Measurements from ENCODE around the gene ASIC4. TPM values are rescaled to one million over a fixed set of nuclear protein-coding genes. Genes with fewer than 3 reads are reported as not detected.

Gene ASIC4
- not detected for total RNA-seq

GRCh38 chr2:219514196-219514761 is at the start of gene ASIC4:
Gene ASIC4 (plus strand): TSS chr2:219514482. CDS start chr2:219514725, 243 bp downstream.
- CTCF ChIA-PET, result no interaction called here

GRCh38 chr2:219465659-219466561 is 48.4 kb upstream of the ASIC4 start:
- CTCF ChIA-PET, result no interaction called here
- POLR2A ChIA-PET, result no interaction called here

More at GRCh38 chr2:219514196-219514761, at the start of gene ASIC4:
- POLR2A ChIA-PET, result no interaction called here

- ChIA-PET CTCF (interaction anchor here (0.9 to 1.9 kb wide), 4 partner anchors 9 to 63 kb away, joined by 3 to 5 read pairs (median 4); no protein-coding TSS in a partner anchor), POLR2A (no interaction called here)
Observed at GRCh38 chr2:219466816-219467735, 47.2 kb upstream of the ASIC4 start.

DNA sequence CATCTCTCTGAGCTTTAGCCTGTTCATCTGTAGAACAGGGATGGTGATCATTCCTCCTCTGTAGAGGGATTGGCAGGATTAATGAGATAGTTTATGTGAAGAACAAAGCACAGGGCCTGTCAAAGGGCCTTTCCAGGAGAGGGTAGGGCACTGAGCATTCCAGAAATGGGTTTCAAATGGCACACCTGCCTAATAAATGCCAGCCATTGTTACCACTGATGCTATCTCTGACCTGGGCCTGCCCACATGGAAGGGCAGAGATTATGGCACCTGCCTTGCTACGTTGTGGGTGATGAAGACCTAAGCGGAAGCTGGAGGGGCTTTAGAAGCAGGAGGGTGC is 46.6 kb upstream of the ASIC4 start:
- ChIA-PET POLR2A (no interaction called here), CTCF (interaction anchor here (0.9 to 1.9 kb wide), 4 partner anchors 8 to 62 kb away, joined by 3 to 5 read pairs (median 4); no protein-coding TSS in a partner anchor)

GRCh38 chr2:219468410-219469185 is 45.7 kb upstream of the ASIC4 start:
- POLR2A ChIA-PET, result interaction anchor here (0.5 kb wide), 1 partner anchor 101 kb away, joined by 3 read pairs; no protein-coding TSS in a partner anchor
- CTCF ChIA-PET, result interaction anchor here (1.1 to 1.9 kb wide), 4 partner anchors 41 to 72 kb away, joined by 3 to 5 read pairs (median 4); no protein-coding TSS in a partner anchor

- POLR2A ChIA-PET, result no interaction called here
Observed at GRCh38 chr2:219469186-219469724, 45.0 kb upstream of the ASIC4 start.

DNA sequence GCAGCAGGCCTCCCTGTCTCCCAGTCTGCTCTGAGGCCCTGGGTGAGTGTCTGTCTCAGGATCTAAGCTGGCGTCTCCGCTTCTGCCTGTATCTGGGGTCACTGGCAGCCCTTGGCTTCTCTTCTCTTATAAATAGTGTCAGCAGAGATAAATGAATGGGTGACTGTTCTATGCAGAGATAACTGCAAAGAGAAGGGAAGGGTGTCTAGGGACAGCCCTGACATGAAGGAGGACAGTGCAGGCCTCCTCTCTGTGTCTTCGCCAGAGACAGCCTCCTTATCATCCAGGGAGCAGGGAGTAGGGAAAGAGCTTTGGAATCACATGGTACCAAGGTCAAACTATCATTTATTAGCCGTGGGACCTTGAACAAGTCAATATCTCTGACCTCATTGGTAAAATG is 43.9 kb upstream of the ASIC4 start:
- CTCF ChIA-PET, result interaction anchor here (0.8 to 1.5 kb wide), 3 partner anchors 11 to 59 kb away, joined by 3 to 5 read pairs (median 4); a partner anchor contains a TSS
- POLR2A ChIA-PET, result no interaction called here

More at GRCh38 chr2:219469186-219469724, 45.0 kb upstream of the ASIC4 start:
- CTCF ChIA-PET, result interaction anchor here (1.5 to 1.9 kb wide), 2 partner anchors 59 to 61 kb away, joined by 5 read pairs; no protein-coding TSS in a partner anchor

- ChIA-PET CTCF (interaction anchor here (1.2 to 1.9 kb wide), 3 partner anchors 12 to 23 kb away, joined by 3 to 7 read pairs (median 4); a partner anchor contains a TSS), POLR2A (no interaction called here)
Observed at GRCh38 chr2:219471476-219472371, 42.6 kb upstream of the ASIC4 start.

DNA sequence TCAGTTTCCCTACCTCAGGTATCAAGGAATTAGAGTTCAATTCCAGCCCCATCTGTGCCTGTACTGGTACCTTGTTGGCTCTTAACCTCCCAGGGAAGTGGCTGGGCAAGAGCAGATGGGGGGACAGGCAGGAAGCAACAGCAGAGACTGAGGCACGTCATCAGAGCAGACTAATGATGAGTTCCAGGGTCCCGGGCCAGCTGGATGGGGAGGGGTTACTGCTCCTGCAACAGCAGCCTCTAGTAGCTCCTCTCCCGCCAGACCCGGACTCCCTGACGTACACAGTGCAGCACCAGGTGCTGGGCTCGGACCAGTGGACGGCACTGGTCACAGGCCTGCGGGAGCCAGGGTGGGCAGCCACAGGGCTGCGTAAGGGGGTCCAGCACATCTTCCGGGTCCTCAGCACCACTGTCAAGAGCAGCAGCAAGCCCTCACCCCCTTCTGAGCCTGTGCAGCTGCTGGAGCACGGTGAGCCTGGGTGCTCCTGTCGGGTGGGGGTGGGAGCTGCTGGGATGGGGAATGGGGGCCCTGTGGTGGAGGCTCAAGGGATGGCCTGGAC is 41.6 kb upstream of the ASIC4 start:
- ChIA-PET CTCF (interaction anchor here (1.2 to 1.9 kb wide), 3 partner anchors 11 to 57 kb away, joined by 3 to 7 read pairs (median 4); no protein-coding TSS in a partner anchor), POLR2A (no interaction called here)

- ChIA-PET CTCF (interaction anchor here (0.7 to 1.5 kb wide), 2 partner anchors 56 to 980 kb away, joined by 3 to 4 read pairs; no protein-coding TSS in a partner anchor), POLR2A (no interaction called here)
Observed at GRCh38 chr2:219473511-219473910, 40.8 kb upstream of the ASIC4 start.

DNA sequence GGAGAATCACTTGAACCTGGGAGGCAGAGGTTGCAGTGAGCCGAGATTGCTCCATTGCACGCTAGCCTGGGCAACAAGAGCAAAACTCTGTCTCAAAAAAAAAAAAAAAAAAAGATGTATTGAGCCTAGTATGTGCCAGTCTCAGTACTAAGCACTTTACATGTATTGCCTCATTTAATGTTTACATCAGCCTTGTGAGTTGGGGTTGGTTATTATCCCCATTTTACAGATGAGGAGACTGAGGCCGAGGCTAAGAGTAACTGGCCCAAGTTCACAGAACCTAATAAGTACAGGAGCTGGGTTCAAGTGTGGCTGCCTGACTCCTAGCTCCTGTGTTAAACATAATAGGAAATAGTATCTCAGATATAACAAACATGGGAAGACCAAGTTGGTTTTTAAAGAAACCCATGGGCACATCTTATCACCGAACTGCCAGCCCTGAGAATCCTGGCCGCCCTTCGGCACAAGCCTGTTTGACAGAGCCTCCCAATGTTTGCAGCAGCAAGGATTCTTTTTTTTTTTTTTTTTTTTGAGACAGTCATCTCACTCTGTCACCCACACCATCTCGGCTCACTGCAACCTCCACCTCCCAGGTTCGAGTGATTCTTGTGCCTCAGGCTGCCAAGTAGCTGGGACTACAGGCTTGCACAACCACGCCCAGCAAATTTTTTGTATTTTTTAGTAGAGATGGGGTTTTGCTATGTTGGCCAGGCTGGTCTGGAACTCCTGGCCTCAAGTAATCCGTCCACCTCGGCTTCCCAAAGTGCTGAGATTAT is 39.8 kb upstream of the ASIC4 start:
- ChIA-PET POLR2A (no interaction called here), CTCF (interaction anchor here (0.6 to 0.7 kb wide), 4 partner anchors 45 to 981 kb away, joined by 3 read pairs; no protein-coding TSS in a partner anchor)

DNA sequence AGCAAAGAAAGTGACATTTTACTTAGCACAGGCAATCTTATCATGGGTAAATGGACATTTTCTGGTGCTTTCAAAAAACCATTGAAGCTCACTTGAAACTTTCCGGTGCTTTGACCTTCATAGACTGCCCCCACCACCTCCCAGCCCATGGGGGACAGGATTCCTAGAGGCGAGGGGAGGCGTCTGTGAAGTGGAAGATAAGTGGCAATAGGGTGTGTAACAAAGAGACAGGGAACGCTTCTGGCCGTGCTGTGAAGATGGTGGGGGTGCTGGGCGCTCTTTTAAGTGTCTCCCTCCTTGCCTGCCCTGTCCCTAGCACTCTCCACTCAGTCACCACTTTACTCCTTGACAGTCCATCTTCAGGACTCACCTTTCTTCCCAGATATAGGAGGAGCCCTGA is 39.0 kb upstream of the ASIC4 start:
- ChIA-PET CTCF (interaction anchor here (1.4 to 2.0 kb wide), 6 partner anchors 8 to 156 kb away, joined by 3 to 12 read pairs (median 5); no protein-coding TSS in a partner anchor), POLR2A (no interaction called here)

DNA sequence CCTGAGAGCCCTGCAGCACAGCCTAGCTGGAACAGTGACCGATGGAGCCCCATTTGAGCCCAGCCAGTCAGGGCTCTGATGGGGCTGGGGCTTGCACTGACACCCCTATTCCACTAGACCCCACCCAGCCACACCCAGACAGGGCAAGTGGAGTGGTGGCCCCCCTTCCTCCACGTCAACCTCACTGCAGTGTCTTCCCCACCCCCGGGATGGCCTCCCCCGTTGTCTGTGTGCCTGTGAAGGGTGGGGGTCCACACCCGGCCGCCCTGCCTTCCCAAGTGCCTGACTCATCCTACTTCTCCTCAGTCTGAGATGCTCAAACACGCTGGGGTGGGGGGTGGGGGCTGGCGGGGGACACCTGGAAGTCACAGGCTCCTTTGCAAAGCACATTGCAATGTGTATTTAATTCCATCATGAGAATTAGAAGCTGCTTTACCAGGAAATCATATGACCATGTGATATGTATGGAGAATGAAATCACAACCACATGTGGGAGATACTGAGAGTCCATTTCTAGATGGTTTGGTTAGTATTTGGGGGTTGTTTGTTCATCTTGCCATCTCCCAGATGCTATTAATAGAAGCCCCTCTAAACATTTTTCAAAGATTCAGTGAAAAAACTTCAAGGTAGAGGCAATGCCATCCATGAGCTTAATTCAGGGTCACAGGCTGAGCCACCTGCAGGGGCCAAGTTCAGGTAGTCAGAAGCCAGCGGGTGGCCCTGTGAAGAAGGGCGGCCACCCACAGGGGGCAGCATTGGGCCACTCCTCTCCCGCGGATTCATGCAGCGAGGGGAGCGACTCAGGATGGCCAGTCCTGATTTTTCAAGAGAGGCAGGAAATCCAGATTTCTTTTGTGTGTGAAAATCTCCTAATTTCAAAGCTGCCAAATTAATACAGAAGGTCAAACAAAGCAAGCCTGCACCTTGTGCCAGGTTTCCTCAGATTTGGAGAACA is 38.3 kb upstream of the ASIC4 start:
- CTCF ChIA-PET, result interaction anchor here (0.9 to 2.0 kb wide), 15 partner anchors 9 to 156 kb away, joined by 3 to 12 read pairs (median 4); no protein-coding TSS in a partner anchor
- POLR2A ChIA-PET, result interaction anchor here (1.1 kb wide), 1 partner anchor 23 kb away, joined by 5 read pairs; the partner anchor contains the start of gene GMPPA

GRCh38 chr2:219476652-219477151 is 37.6 kb upstream of the ASIC4 start:
- CTCF ChIA-PET, result interaction anchor here (0.7 to 2.0 kb wide), 16 partner anchors 9 to 155 kb away, joined by 3 to 12 read pairs (median 4); no protein-coding TSS in a partner anchor
- POLR2A ChIA-PET, result interaction anchor here (1.1 kb wide), 1 partner anchor 22 kb away, joined by 5 read pairs; the partner anchor contains the start of gene GMPPA

Data from activated CD8-positive, alpha-beta memory T cell treated with anti-CD3 and anti-CD28 coated beads for 36 hours (primary cell).